HCT116 (cell line): ENCODE data around the gene CD247. TPM values are rescaled to one million over a fixed set of nuclear protein-coding genes. Genes with fewer than 3 reads are reported as not detected.

Experiments used
- ATAC-seq: fragments of 200-7000 bp; cut with Tn5 transposase; 2 replicates; pipeline ENCODE4 v1.9.1; 2020; ENCODE audit warnings: mild to moderate bottlenecking, moderate library complexity
- BruUV-seq: library from RNA; stranded (reverse); fragments of 400-500 nt; replicated peaks from 2 replicates; lab custom pipeline; 2021; lab: Mats Ljungman, UMichigan
- CTCF ChIA-PET: fragments of 300-600 bp; sonication (Branson Sonifier 250); formaldehyde crosslinking; loops from one replicate; lab custom pipeline; 2021; ENCODE audit warnings: antibody characterized with exemption; lab: Charles Lee
- POLR2A ChIA-PET: fragments of 300-600, 350-600 bp; sonication (Branson Sonifier 250); formaldehyde crosslinking; loops from one replicate; lab custom pipeline; 2021; ENCODE audit warnings: antibody characterized with exemption; lab: Charles Lee
- RAD21 ChIA-PET, 2 experiments: fragments of 300-600 bp; sonication (Branson Sonifier 250); formaldehyde crosslinking; loops; one replicate each; lab custom pipeline; 2023; ENCODE audit warnings: low total read pairs in 2 of 2; ENCODE audit not compliant: uncharacterized antibody in 2 of 2, unreplicated experiment in 2 of 2, low non-redundant PET in 1 of 2; lab: Charles Lee
- DNase-seq: peaks from one replicate; pipeline ENCODE4 v3.0.0-alpha.2; 2010; ENCODE audit warnings: low read depth, low spot score
- H2AFZ ChIP-seq: fragments of 200-600 bp; shearing (Covaris generic), sonication (generic); 2 replicates; pipeline ENCODE4 v1.6.1; 2017; ENCODE audit warnings: low read depth, mixed run types, mixed read lengths, antibody characterized with exemption, low read length; ENCODE audit not compliant: poor library complexity, severe bottlenecking
- H3K27ac ChIP-seq: 2 replicates; pipeline ENCODE4 v1.5.1; 2012; ENCODE audit warnings: low read depth, low read length
- H3K27me3 ChIP-seq: fragments of 200-600 bp; sonication (generic); 2 replicates; pipeline ENCODE4 v1.6.1; 2016; ENCODE audit warnings: mixed run types, low read length, mixed read lengths; ENCODE audit not compliant: insufficient read depth
- H3K36me3 ChIP-seq, 2 experiments: fragments of 200-500 bp in 1 of 2; fragments of 200-600 bp in 1 of 2; sonication (Bioruptor generic) in 1 of 2; sonication (generic) in 1 of 2; 2 replicates each; pipeline versions ENCODE4 v1.5.1 to v1.6.1; 2014 to 2016; ENCODE audit warnings: low read length in 2 of 2, inconsistent platforms in 1 of 2, mixed read lengths in 1 of 2, mixed run types in 1 of 2; ENCODE audit not compliant: insufficient read depth in 2 of 2, control insufficient read depth in 1 of 2
- H3K4me1 ChIP-seq, 2 experiments: fragments of 200-600 bp in 1 of 2; sonication (generic) in 1 of 2; 2 replicates each; pipeline versions ENCODE4 v1.5.1 to v1.6.1; 2012 to 2017; ENCODE audit warnings: low read length in 2 of 2, inconsistent platforms in 1 of 2, mild to moderate bottlenecking in 1 of 2, mixed read lengths in 1 of 2, mixed run types in 1 of 2, moderate library complexity in 1 of 2; ENCODE audit not compliant: insufficient read depth in 2 of 2, control insufficient read depth in 1 of 2
- H3K4me2 ChIP-seq: fragments of 200-600 bp; sonication (generic); 2 replicates; pipeline ENCODE4 v1.6.1; 2017; ENCODE audit warnings: mixed run types, low read length, mixed read lengths
- H3K4me3 ChIP-seq, 2 experiments: fragments of 200-600 bp in 1 of 2; sonication (generic) in 1 of 2; replicated peaks in 1 of 2; 2 replicates each; pipeline ENCODE4 v1.5.1; 2011 to 2016; ENCODE audit warnings: low read length in 2 of 2, control low read depth in 1 of 2, low read depth in 1 of 2, mild to moderate bottlenecking in 1 of 2, mixed read lengths in 1 of 2, mixed run types in 1 of 2
- H3K79me2 ChIP-seq: fragments of 200-600 bp; sonication (generic); 2 replicates; pipeline ENCODE4 v1.6.1; 2017; ENCODE audit warnings: mild to moderate bottlenecking, mixed run types, low read length, moderate library complexity, mixed read lengths; ENCODE audit not compliant: insufficient read depth
- H3K9ac ChIP-seq: fragments of 200-600 bp; sonication (generic); 2 replicates; pipeline ENCODE4 v1.6.1; 2016; ENCODE audit warnings: low read length, mixed read lengths
- H3K9me2 ChIP-seq: fragments of 200-600 bp; sonication (generic), shearing (Covaris generic); 2 replicates; pipeline ENCODE4 v1.6.1; 2017; ENCODE audit warnings: mixed run types, mild to moderate bottlenecking, moderate library complexity; ENCODE audit not compliant: insufficient read depth
- H3K9me3 ChIP-seq, 2 experiments: fragments of 200-500 bp in 1 of 2; fragments of 200-600 bp in 1 of 2; sonication (Bioruptor generic) in 1 of 2; sonication (generic) in 1 of 2; 2 replicates each; pipeline ENCODE4 v1.6.1; 2014 to 2017; ENCODE audit warnings: low read length in 2 of 2, mixed read lengths in 2 of 2, inconsistent platforms in 1 of 2, low read depth in 1 of 2, mild to moderate bottlenecking in 1 of 2, mixed run types in 1 of 2, moderate library complexity in 1 of 2; ENCODE audit not compliant: control insufficient read depth in 1 of 2, insufficient read depth in 1 of 2
- H4K20me1 ChIP-seq: fragments of 200-600 bp; sonication (generic), shearing (Covaris generic); 2 replicates; pipeline ENCODE4 v1.6.1; 2017; ENCODE audit warnings: mixed run types, mild to moderate bottlenecking, moderate library complexity; ENCODE audit not compliant: insufficient read depth
- CTCF ChIP-seq, 3 experiments: fragments of 200-600 bp in 1 of 3; sonication (generic) in 1 of 3; IDR thresholded peaks in 2 of 3; conservative IDR thresholded peaks in 1 of 3; 2 replicates each; pipeline ENCODE4 v1.5.1; 2012 to 2017; ENCODE audit warnings: low read depth in 2 of 3, low read length in 2 of 3, antibody characterized with exemption in 1 of 3, borderline replicate concordance in 1 of 3, control low read depth in 1 of 3, mild to moderate bottlenecking in 1 of 3, mixed read lengths in 1 of 3, mixed run types in 1 of 3, moderate library complexity in 1 of 3; ENCODE audit not compliant: insufficient read depth in 1 of 3
- ELF1 ChIP-seq: IDR thresholded peaks from 2 replicates; pipeline ENCODE4 v1.6.1; 2012; ENCODE audit warnings: low read depth, borderline replicate concordance
- SIN3A ChIP-seq: IDR thresholded peaks from 2 replicates; pipeline ENCODE4 v1.6.1; 2012; ENCODE audit warnings: low read depth
- SRF ChIP-seq: IDR thresholded peaks from 2 replicates; pipeline ENCODE4 v1.6.1; 2012; ENCODE audit warnings: low read depth
- YY1 ChIP-seq: IDR thresholded peaks from 2 replicates; pipeline ENCODE4 v1.6.1; 2011; ENCODE audit warnings: low read length, low read depth, moderate library complexity, mild to moderate bottlenecking; ENCODE audit not compliant: insufficient replicate concordance; ENCODE audit errors: extremely low read depth
- ZFX ChIP-seq: fragments of 450-650 bp; IDR thresholded peaks from 2 replicates; pipeline ENCODE4 v1.6.1; 2017
- ZNF274 ChIP-seq: fragments of 200-500 bp; sonication (Bioruptor generic); IDR thresholded peaks from 2 replicates; pipeline ENCODE4 v1.6.1; 2014; ENCODE audit warnings: mild to moderate bottlenecking, low read depth, low read length, inconsistent platforms
- intact Hi-C: fragments of 100-400 bp; cut with micrococcal nuclease; formaldehyde crosslinking; loops from 2 replicates; pipeline ENCODE4 v1.10.0; 2022
- total RNA-seq: library from RNA; stranded (reverse); gene quantifications from one replicate; pipeline ENCODE4 v1.2.1, GENCODE V29; 2021; ENCODE audit not compliant: unreplicated experiment
- TF ChIP-seq, protein P1 (sequence below): IDR thresholded peaks from 2 replicates; pipeline ENCODE4 v1.6.1; 2012

Gene CD247
- total RNA-seq, 1 experiment from 2014 or later = 0.57 TPM

DNA sequence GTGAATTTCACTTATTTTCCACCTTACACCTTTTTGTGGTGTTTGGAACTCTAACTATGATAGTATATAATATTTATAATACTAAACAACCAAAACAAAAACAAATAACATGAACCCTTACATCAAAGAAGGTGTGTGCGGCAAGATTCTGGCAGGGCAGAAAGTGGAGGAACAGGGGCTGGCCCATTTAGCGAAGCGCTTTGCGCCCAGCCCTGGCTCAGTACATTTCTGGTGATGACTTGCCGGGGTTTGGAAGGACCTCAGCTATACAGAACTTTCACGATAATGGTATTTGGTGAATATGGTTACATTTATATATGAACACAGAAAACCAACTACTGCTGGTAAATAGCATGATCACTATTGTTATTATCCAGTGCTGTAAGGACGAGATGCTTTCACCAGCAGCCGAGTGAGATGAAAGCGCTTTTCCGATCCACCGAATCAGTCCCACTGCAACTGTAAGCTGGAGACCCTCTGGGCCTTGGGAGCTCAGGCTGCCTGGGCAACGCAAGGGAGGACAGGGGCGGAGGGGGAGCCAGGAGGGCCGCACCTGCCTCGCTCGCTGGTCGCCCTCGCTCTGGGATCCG is 63.9 kb downstream of the CD247 start:
- H3K36me3 ChIP-seq = no peaks in the 10 kb centered on the region
- ChIA-PET POLR2A (interaction anchor here (0.6 to 1.7 kb wide), 2 partner anchors 10 to 388 kb away, joined by 3 to 4 read pairs; no protein-coding TSS in a partner anchor), CTCF (interaction anchor here (1.0 to 1.6 kb wide), 2 partner anchors 80 to 233 kb away, joined by 3 read pairs; no protein-coding TSS in a partner anchor), RAD21 (interaction anchor here in 1 of 2 experiments (0.6 to 1.4 kb wide), 2 partner anchors 80 to 495 kb away, joined by 3 read pairs; no protein-coding TSS in a partner anchor)
- peak overlapping the region; percentile 99 for H3K4me2 ChIP-seq
- no peaks in the 10 kb centered on the region for H4K20me1 ChIP-seq
- intact Hi-C loops = no loop called here
- H3K9me2 ChIP-seq = no peaks in the 10 kb centered on the region
- TF ChIP-seq CTCF (IDR thresholded peaks at IDR 0.05 in 2 of 3, conservative IDR thresholded peaks at IDR 0.05 in 1 of 3; ENCODE audit: borderline replicate concordance in 1 of 3, insufficient read depth in 1 of 3, low read depth in 2 of 3, low read length in 2 of 3) (no peak), ZFX (no peak)
- DNase-seq = no peak
- peaks cover 3 to 16% of the 10 kb centered on the region in 2 experiments; a peak in 2 of 4 replicates for H3K4me1 ChIP-seq
- no TSS peak for BruUV-seq
- no peaks in the 10 kb centered on the region for H3K27me3 ChIP-seq
- peak overlapping the region; percentile 63; the same call in 1 of the 2 replicates for H3K27ac ChIP-seq
- no peak for ATAC-seq
- no peaks in the 10 kb centered on the region for H3K79me2 ChIP-seq
- peak overlapping the region; percentile 67 to 80 for H3K4me3 ChIP-seq
- peak overlapping the region; percentile 68 for H2AFZ ChIP-seq
- H3K9ac ChIP-seq = peak overlapping the region; percentile 75
- H3K9me3 ChIP-seq = no peaks in the 10 kb centered on the region

GRCh38 chr1:167453123-167453522 is 65.2 kb downstream of the CD247 start:
- H2AFZ ChIP-seq = no peak overlapping the region
- H3K4me2 ChIP-seq = no peak overlapping the region
- POLR2A ChIA-PET = no interaction called here
- H3K36me3 ChIP-seq = no peaks in the 10 kb centered on the region
- H3K9me3 ChIP-seq = no peaks in the 10 kb centered on the region
- peaks cover 3 to 15% of the 10 kb centered on the region in 2 experiments; a peak in 3 of 4 replicates for H3K4me1 ChIP-seq
- ATAC-seq (no peak), DNase-seq (no peak)
- no peaks in the 10 kb centered on the region for H4K20me1 ChIP-seq
- TF ChIP-seq, protein P1, sequence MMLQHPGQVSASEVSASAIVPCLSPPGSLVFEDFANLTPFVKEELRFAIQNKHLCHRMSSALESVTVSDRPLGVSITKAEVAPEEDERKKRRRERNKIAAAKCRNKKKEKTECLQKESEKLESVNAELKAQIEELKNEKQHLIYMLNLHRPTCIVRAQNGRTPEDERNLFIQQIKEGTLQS = no peak
- TF ChIP-seq YY1 (no peak), SRF (no peak), SIN3A (no peak), ZNF274 (no peak), ELF1 (no peak)
- no peak overlapping the region for H3K27ac ChIP-seq
- RAD21 ChIA-PET = no interaction called here
- H3K79me2 ChIP-seq = no peaks in the 10 kb centered on the region
- CTCF ChIA-PET = interaction anchor here (1.6 kb wide), 1 partner anchor 81 kb away, joined by 3 read pairs; no protein-coding TSS in a partner anchor
- no TSS peak for BruUV-seq
- H3K27me3 ChIP-seq = no peaks in the 10 kb centered on the region
- H3K9me2 ChIP-seq = no peaks in the 10 kb centered on the region
- H3K4me3 ChIP-seq = no peak overlapping the region
- H3K9ac ChIP-seq = no peak overlapping the region
- intact Hi-C loops = no loop called here
